Endothelial cell (in vitro differentiated cells): Measurements from ENCODE around the gene GALK1. TPM values are rescaled to one million over a fixed set of nuclear protein-coding genes. Genes with fewer than 3 reads are reported as not detected.

Experiments used
- DNase-seq: peaks from one replicate; pipeline ENCODE4 v3.0.0; 2021; ENCODE audit warnings: low spot score
- H3K27ac Mint-ChIP-seq: one replicate; pipeline ENCODE4 v1.8.0; 2021; ENCODE audit warnings: mixed read lengths, inconsistent platforms; ENCODE audit not compliant: unreplicated experiment
- H3K27me3 Mint-ChIP-seq: one replicate; pipeline ENCODE4 v1.8.0; 2021; ENCODE audit warnings: mild to moderate bottlenecking, moderate library complexity, mixed read lengths, inconsistent platforms; ENCODE audit not compliant: unreplicated experiment
- H3K36me3 Mint-ChIP-seq: one replicate; pipeline ENCODE4 v1.8.0; 2021; ENCODE audit warnings: mild to moderate bottlenecking, low read depth, mixed read lengths, inconsistent platforms; ENCODE audit not compliant: unreplicated experiment
- H3K4me1 Mint-ChIP-seq: one replicate; pipeline ENCODE4 v1.8.0; 2021; ENCODE audit warnings: mild to moderate bottlenecking, mixed read lengths, inconsistent platforms; ENCODE audit not compliant: unreplicated experiment
- H3K4me3 Mint-ChIP-seq: one replicate; pipeline ENCODE4 v1.8.0; 2021; ENCODE audit warnings: mild to moderate bottlenecking, mixed read lengths, inconsistent platforms; ENCODE audit not compliant: unreplicated experiment
- H3K9me3 Mint-ChIP-seq: one replicate; pipeline ENCODE4 v1.8.0; 2021; ENCODE audit warnings: mixed read lengths, inconsistent platforms; ENCODE audit not compliant: unreplicated experiment
- long read RNA-seq: library from polyadenylated mRNA; unstranded; transcript quantifications from one replicate; pipeline ENCODE4 v2.0.0, GENCODE V29; 2020; ENCODE audit not compliant: unreplicated experiment
- total RNA-seq: library from RNA; stranded (reverse); fragmentation: NEBNext Ultra II Directional; extraction: Animal tissue kit (Norgen Biotek cat#: 25700); gene quantifications from one replicate; pipeline ENCODE4 v1.2.1, GENCODE V29; 2021; ENCODE audit not compliant: unreplicated experiment
- TF ChIP-seq, protein P1 (sequence below): fragments of 200-600 bp; sonication (generic); IDR thresholded peaks from one replicate; pipeline ENCODE4 v1.5.0; 2021; ENCODE audit warnings: antibody characterized with exemption; ENCODE audit not compliant: unreplicated experiment

Gene GALK1
- total RNA-seq, result 18.0 TPM
- long read RNA-seq, transcript GALK1-205 (8 exons, 1,866 nt), result major isoform, 25 of 26 reads
- long read RNA-seq, partial matches to known transcripts, result 0 of 26 reads
- long read RNA-seq, other reads (novel, unspliced or antisense), result 1 of 26 reads

DNA sequence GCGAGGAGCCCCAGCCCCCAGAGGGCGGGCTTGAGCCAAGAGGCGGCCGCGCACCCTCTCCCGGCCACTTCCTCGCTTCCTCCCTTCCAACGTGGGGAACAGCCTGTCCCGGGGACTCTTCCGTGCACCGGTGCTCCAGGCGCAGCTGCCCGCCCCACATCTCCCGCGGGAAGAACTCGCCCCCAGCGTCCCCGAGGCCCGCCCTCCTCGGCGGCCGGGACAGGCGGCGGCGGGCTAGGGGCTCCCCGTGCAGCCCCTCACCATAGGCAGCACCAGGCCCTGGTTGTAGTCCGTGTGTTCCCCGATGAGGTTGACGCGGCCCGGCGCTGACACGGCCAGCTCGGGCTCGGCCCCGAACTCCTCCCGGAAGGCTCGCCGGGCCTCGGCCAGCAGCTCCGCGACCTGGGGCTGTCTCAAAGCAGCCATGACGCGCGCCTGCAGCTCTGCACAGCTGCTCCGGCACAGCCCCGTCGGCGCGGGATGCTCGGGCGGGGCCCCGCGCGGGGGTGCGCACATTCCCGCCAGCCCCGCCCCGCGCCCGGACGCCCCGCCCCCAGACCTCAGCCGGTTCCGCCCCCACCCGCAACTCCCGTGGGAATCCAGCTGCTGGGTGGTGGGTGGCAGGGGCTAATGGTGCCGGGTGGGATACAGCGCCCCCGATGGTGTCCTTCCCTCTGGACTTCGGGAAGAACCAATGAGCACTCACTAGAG lies at the start of gene GALK1:
TSS of gene GALK1 (minus strand) at position 482 of the 711 bp plus-strand sequence. CDS start at position 426, 56 bp downstream.
- DNase-seq, result peak; percentile 62
- Mint-ChIP-seq H3K9me3 (no peaks in the 10 kb centered on the region), H3K27me3 (peaks cover 8% of the 10 kb centered on the region), H3K36me3 (no peaks in the 10 kb centered on the region), H3K4me3 (peak within 1 kb of the TSS; percentile 51), H3K27ac (peak within 1 kb of the TSS; percentile 48), H3K4me1 (no peaks in the 10 kb centered on the region)
- TF ChIP-seq, protein P1, sequence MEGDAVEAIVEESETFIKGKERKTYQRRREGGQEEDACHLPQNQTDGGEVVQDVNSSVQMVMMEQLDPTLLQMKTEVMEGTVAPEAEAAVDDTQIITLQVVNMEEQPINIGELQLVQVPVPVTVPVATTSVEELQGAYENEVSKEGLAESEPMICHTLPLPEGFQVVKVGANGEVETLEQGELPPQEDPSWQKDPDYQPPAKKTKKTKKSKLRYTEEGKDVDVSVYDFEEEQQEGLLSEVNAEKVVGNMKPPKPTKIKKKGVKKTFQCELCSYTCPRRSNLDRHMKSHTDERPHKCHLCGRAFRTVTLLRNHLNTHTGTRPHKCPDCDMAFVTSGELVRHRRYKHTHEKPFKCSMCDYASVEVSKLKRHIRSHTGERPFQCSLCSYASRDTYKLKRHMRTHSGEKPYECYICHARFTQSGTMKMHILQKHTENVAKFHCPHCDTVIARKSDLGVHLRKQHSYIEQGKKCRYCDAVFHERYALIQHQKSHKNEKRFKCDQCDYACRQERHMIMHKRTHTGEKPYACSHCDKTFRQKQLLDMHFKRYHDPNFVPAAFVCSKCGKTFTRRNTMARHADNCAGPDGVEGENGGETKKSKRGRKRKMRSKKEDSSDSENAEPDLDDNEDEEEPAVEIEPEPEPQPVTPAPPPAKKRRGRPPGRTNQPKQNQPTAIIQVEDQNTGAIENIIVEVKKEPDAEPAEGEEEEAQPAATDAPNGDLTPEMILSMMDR, result no peak

DNA sequence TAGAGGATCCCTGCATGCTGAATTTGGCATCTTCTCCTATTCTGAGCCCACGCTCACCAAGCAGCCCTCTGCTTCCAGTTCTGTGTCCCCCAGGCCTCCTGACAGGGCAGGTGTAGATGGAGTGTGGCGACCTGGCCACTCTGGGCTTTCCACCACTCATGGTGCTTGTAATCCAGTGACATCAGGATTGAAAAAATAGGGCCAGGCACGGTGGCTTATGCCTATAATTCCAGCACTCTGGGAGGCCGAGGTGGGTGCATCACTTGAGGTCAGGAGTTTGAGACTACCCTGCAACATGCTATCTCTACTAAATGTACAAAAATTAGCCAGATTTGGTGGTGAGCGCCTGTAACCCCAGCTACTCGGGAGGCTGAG lies 49.0 kb upstream of the GALK1 start:
- peaks cover 7% of the 10 kb centered on the region for H3K27me3 Mint-ChIP-seq
- H3K4me3 Mint-ChIP-seq, result no peak overlapping the region
- no peaks in the 10 kb centered on the region for H3K9me3 Mint-ChIP-seq
- H3K27ac Mint-ChIP-seq, result peak overlapping the region; percentile 36
- DNase-seq, result no peak
- peaks cover 22% of the 10 kb centered on the region for H3K36me3 Mint-ChIP-seq
- H3K4me1 Mint-ChIP-seq, result no peaks in the 10 kb centered on the region
- TF ChIP-seq, protein P1, result no peak

DNA sequence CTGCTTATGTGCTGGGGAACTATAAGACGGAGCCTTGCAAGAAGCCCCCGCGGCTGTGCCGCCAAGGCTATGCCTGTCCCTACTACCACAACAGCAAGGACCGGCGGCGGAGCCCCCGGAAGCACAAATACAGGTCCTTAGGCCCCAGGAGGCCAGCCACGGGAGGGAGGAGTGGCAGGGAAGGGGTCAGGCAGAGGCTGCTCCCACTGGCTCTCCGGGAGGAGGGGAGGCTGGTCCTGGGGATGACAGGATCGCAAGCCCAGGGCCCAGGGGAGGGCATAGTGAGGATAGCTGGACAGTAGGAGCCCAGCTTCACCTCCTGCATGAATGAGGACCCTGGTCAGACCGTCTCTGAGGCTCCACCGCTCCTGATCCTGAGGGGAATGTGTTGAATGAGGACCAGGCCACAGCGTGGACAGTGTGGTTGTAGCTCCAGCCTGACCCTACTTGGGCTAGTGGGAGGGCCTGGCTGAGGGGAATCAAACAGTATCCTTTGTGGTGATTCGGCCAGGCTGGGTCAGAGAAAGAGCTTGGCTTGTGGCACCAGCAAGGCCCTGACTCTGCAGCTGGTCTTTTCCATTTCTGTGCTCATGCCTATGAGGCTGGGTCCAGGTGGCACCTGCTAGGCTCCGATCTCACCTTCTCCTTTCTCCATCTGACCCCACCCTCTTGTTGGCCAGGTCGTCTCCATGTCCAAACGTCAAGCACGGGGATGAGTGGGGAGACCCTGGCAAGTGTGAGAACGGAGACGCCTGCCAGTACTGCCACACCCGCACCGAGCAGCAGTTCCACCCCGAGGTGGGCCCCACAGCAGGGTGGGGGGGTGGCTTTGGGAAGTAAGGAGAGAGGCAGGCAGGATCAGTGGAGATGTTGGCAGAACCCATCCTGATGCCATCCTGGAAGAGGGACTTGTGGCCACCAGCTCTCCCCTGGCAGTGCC lies 48.4 kb upstream of the GALK1 start:
- TF ChIP-seq, protein P1, result no peak
- H3K9me3 Mint-ChIP-seq, result no peaks in the 10 kb centered on the region
- DNase-seq, result no peak
- H3K36me3 Mint-ChIP-seq, result peaks cover 22% of the 10 kb centered on the region
- no peak overlapping the region for H3K4me3 Mint-ChIP-seq
- no peak overlapping the region for H3K27ac Mint-ChIP-seq
- H3K27me3 Mint-ChIP-seq, result peaks cover 5% of the 10 kb centered on the region
- no peaks in the 10 kb centered on the region for H3K4me1 Mint-ChIP-seq

DNA sequence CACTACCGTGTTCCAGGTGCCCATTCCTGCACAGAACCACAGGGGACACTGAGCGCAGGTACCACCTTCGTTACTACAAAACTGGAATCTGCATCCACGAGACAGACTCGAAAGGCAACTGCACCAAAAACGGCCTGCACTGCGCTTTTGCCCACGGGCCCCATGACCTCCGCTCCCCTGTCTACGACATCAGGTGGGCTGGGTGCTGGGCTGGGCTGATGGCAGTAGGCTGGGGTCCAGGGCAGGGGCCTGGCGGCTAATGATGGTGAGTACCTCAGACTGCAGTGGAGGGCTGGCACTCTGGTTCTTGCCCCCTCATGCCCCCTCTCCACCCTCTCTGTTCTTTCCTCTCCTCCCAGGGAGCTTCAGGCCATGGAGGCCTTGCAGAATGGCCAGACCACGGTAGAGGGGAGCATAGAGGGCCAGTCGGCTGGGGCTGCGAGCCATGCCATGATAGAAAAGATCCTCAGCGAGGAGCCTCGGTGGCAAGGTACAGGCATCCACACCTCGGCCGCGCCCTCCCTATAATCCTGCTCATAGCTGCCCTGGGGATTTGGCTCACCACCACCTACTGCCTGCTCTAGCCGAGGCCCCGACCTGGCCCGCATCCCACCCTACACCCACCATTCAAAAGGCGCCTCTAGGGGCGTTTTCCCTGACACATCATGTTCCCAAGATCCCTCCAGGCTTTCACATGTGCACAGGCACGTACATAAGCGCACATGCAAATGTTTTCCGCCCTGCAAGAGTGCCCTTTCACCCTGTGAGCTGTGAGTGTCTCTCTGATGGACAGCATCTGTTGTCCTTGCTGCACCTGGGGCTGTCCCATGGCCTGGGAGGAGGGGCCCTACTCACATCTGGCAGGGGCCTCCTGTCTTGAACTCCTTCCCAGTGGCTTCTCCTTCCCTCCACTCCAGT lies 47.4 kb upstream of the GALK1 start:
- Mint-ChIP-seq H3K27me3 (peaks cover 5% of the 10 kb centered on the region), H3K27ac (no peak overlapping the region), H3K4me1 (no peaks in the 10 kb centered on the region), H3K36me3 (peaks cover 22% of the 10 kb centered on the region), H3K4me3 (peak overlapping the region; percentile 71), H3K9me3 (no peaks in the 10 kb centered on the region)
- TF ChIP-seq, protein P1, result no peak
- no peak for DNase-seq
